IMR-90 (cell line): ENCODE measurements around the gene UACA. TPM values are rescaled to one million over a fixed set of nuclear protein-coding genes. Genes with fewer than 3 reads are reported as not detected.
A peak's percentile ranks its signal among the peaks of the same experiment; 100 is the strongest.

Experiments used
- ATAC-seq: fragments of 200-7000 bp; cut with Tn5 transposase; 2 replicates; pipeline ENCODE4 v1.9.1; 2020; ENCODE audit warnings: low read depth, mild to moderate bottlenecking, moderate library complexity
- BruUV-seq: library from RNA; stranded (reverse); fragments of 400-500 nt; replicated peaks from 2 replicates; lab custom pipeline; 2021; lab: Mats Ljungman, UMichigan
- CTCF ChIA-PET: fragments of 300-600 bp; formaldehyde crosslinking; extraction: SDS; loops from one replicate; lab custom pipeline; 2021; ENCODE audit warnings: antibody characterized with exemption; lab: Yijun Ruan, JAX
- POLR2A ChIA-PET: fragments of 300-600 bp; sonication (Branson Sonifier 250); formaldehyde crosslinking; loops from one replicate; lab custom pipeline; 2022; ENCODE audit warnings: antibody characterized with exemption; ENCODE audit not compliant: unreplicated experiment; lab: Charles Lee
- DNase-seq: peaks from one replicate; pipeline ENCODE4 v3.0.0; 2013
- H2AFZ ChIP-seq: replicated peaks from 2 replicates; pipeline ENCODE3; 2013; ENCODE audit warnings: low read length, mild to moderate bottlenecking; ENCODE audit not compliant: poor library complexity
- H2AK5ac ChIP-seq: 2 replicates; pipeline ENCODE4 v1.6.1; 2013; ENCODE audit warnings: low read depth, low read length, inconsistent platforms
- H2AK9ac ChIP-seq: replicated peaks from 2 replicates; pipeline ENCODE3; 2013; ENCODE audit warnings: mild to moderate bottlenecking, low read depth, low read length, moderate library complexity; ENCODE audit not compliant: poor library complexity
- H2BK120ac ChIP-seq: 2 replicates; pipeline ENCODE4 v1.6.1; 2013; ENCODE audit warnings: low read depth, low read length, inconsistent platforms
- H2BK15ac ChIP-seq: 3 replicates; pipeline ENCODE4 v1.6.1; 2013; ENCODE audit warnings: low read depth, low read length, inconsistent platforms
- H2BK20ac ChIP-seq: 2 replicates; pipeline ENCODE4 v1.6.1; 2013; ENCODE audit warnings: low read depth, mild to moderate bottlenecking, inconsistent platforms, low read length, moderate library complexity
- H2BK5ac ChIP-seq: 2 replicates; pipeline ENCODE4 v1.6.1; 2013; ENCODE audit warnings: mild to moderate bottlenecking, low read depth, low read length, inconsistent platforms; ENCODE audit not compliant: poor library complexity, severe bottlenecking
- H3K14ac ChIP-seq: replicated peaks from 2 replicates; pipeline ENCODE4 v1.6.1; 2013; ENCODE audit warnings: low read depth, low read length, inconsistent platforms
- H3K18ac ChIP-seq: 2 replicates; pipeline ENCODE4 v1.6.1; 2013; ENCODE audit warnings: low read depth, low read length, control low read depth
- H3K23ac ChIP-seq: 2 replicates; pipeline ENCODE4 v1.6.1; 2013; ENCODE audit warnings: low read depth, low read length, inconsistent platforms
- H3K27ac ChIP-seq: 2 replicates; pipeline ENCODE4 v1.5.1; 2013; ENCODE audit warnings: mild to moderate bottlenecking, control low read depth, low read length; ENCODE audit not compliant: insufficient read depth
- H3K27me3 ChIP-seq: 2 replicates; pipeline ENCODE4 v1.6.1; 2013; ENCODE audit warnings: low read length; ENCODE audit not compliant: control insufficient read depth, insufficient read depth
- H3K36me3 ChIP-seq: 2 replicates; pipeline ENCODE4 v1.6.1; 2013; ENCODE audit warnings: low read length, mixed read lengths; ENCODE audit not compliant: control insufficient read depth, insufficient read depth
- H3K4ac ChIP-seq: 2 replicates; pipeline ENCODE4 v1.6.1; 2013; ENCODE audit warnings: low read depth, low read length, inconsistent platforms
- H3K4me1 ChIP-seq: 2 replicates; pipeline ENCODE4 v1.6.1; 2013; ENCODE audit warnings: low read length, mixed read lengths; ENCODE audit not compliant: control insufficient read depth, insufficient read depth
- H3K4me2 ChIP-seq: 2 replicates; pipeline ENCODE4 v1.6.1; 2013; ENCODE audit warnings: low read depth, mild to moderate bottlenecking, control low read depth, low read length, moderate library complexity
- H3K4me3 ChIP-seq: 2 replicates; pipeline ENCODE4 v1.5.1; 2013; ENCODE audit warnings: low read depth, mild to moderate bottlenecking, control low read depth, low read length, moderate library complexity; ENCODE audit not compliant: insufficient read depth
- H3K56ac ChIP-seq: 2 replicates; pipeline ENCODE4 v1.6.1; 2013; ENCODE audit warnings: low read length, inconsistent platforms; ENCODE audit not compliant: insufficient read depth; ENCODE audit errors: extremely low read depth
- H3K79me1 ChIP-seq, 2 experiments: 2 replicates each; pipeline ENCODE4 v1.6.1; 2013; ENCODE audit warnings: low read length in 2 of 2, inconsistent platforms in 1 of 2, low read depth in 1 of 2
- H3K9ac ChIP-seq: 2 replicates; pipeline ENCODE4 v1.6.1; 2013; ENCODE audit warnings: low read depth, low read length, control low read depth
- H3K9me1 ChIP-seq: 2 replicates; pipeline ENCODE4 v1.6.1; 2013; ENCODE audit warnings: low read length, inconsistent platforms; ENCODE audit not compliant: insufficient read depth
- H3K9me3 ChIP-seq: 2 replicates; pipeline ENCODE4 v1.6.1; 2013; ENCODE audit warnings: low read length; ENCODE audit not compliant: control insufficient read depth, insufficient read depth
- H4K20me1 ChIP-seq: 2 replicates; pipeline ENCODE4 v1.6.1; 2013; ENCODE audit warnings: low read length, inconsistent platforms; ENCODE audit not compliant: insufficient read depth
- H4K5ac ChIP-seq: 2 replicates; pipeline ENCODE4 v1.6.1; 2013; ENCODE audit warnings: mild to moderate bottlenecking, low read depth, low read length, control low read depth
- H4K8ac ChIP-seq, 2 experiments: 2 replicates each; pipeline ENCODE4 v1.6.1; 2013; ENCODE audit warnings: low read depth in 2 of 2, low read length in 2 of 2, control low read depth in 1 of 2, inconsistent platforms in 1 of 2
- H4K91ac ChIP-seq: 2 replicates; pipeline ENCODE4 v1.6.1; 2013; ENCODE audit warnings: low read depth, low read length, inconsistent platforms; ENCODE audit not compliant: insufficient read depth
- BHLHE40 ChIP-seq: fragments of 150-350 bp; IDR thresholded peaks from 2 replicates; pipeline ENCODE4 v1.6.1; 2016; ENCODE audit warnings: mild to moderate bottlenecking, low read depth, low read length
- CEBPB ChIP-seq: IDR thresholded peaks from 2 replicates; pipeline ENCODE4 v1.6.1; 2012; ENCODE audit warnings: low read depth, low read length, improper control_type of control experiment
- CTCF ChIP-seq: conservative IDR thresholded peaks from 2 replicates; pipeline ENCODE4 v1.5.1; 2012; ENCODE audit warnings: mild to moderate bottlenecking, low read depth, low read length, improper control_type of control experiment
- ELK1 ChIP-seq: fragments of 150-350 bp; IDR thresholded peaks from 2 replicates; pipeline ENCODE4 v1.6.1; 2016; ENCODE audit warnings: low read depth, mild to moderate bottlenecking, low read length, moderate library complexity, borderline replicate concordance
- FOS ChIP-seq: fragments of 150-350 bp; IDR thresholded peaks from 2 replicates; pipeline ENCODE4 v1.6.1; 2016; ENCODE audit warnings: low read depth, low read length
- MAFK ChIP-seq: IDR thresholded peaks from 2 replicates; pipeline ENCODE4 v1.6.1; 2012; ENCODE audit warnings: low read depth, low read length, improper control_type of control experiment
- MAZ ChIP-seq: IDR thresholded peaks from 2 replicates; pipeline ENCODE4 v1.6.1; 2012; ENCODE audit warnings: low read depth, mild to moderate bottlenecking, low read length, improper control_type of control experiment, moderate library complexity, borderline replicate concordance
- MXI1 ChIP-seq: IDR thresholded peaks from 2 replicates; pipeline ENCODE4 v1.6.1; 2012; ENCODE audit warnings: low read depth, mild to moderate bottlenecking, low read length, moderate library complexity, borderline replicate concordance
- NFE2L2 ChIP-seq: fragments of 150-350 bp; IDR thresholded peaks from 2 replicates; pipeline ENCODE4 v1.6.1; 2016; ENCODE audit warnings: low read depth, mild to moderate bottlenecking, low read length
- POLR2A ChIP-seq: IDR thresholded peaks from 2 replicates; pipeline ENCODE4 v1.6.1; 2012; ENCODE audit warnings: mild to moderate bottlenecking, low read depth, low read length
- RCOR1 ChIP-seq: IDR thresholded peaks from 2 replicates; pipeline ENCODE4 v1.6.1; 2012; ENCODE audit warnings: mild to moderate bottlenecking, low read length, improper control_type of control experiment; ENCODE audit not compliant: insufficient replicate concordance
- RFX5 ChIP-seq: IDR thresholded peaks from 2 replicates; pipeline ENCODE4 v1.8.0; 2012; ENCODE audit warnings: low read depth, mild to moderate bottlenecking, low read length, moderate library complexity
- SMC3 ChIP-seq: fragments of 150-350 bp; IDR thresholded peaks from 2 replicates; pipeline ENCODE4 v1.6.1; 2016; ENCODE audit warnings: low read depth, mild to moderate bottlenecking, antibody characterized with exemption, low read length, moderate library complexity
- USF2 ChIP-seq: fragments of 150-350 bp; IDR thresholded peaks from 2 replicates; pipeline ENCODE4 v1.6.1; 2017; ENCODE audit warnings: mild to moderate bottlenecking, antibody characterized with exemption, low read length, low read depth
- WGBS, 2 experiments: methylation state at CpG; one replicate each; pipeline versions ENCODE4 v1.1.5 to v1.1.7; 2013; ENCODE audit warnings: missing lambda C conversion rate in 2 of 2; ENCODE audit not compliant: insufficient read length in 1 of 2; ENCODE audit errors: extremely low coverage in 2 of 2; 5-methylcytosine and 5-hydroxymethylcytosine counted together
- dilution Hi-C: fragments of 300-500 bp; cut with HindIII; formaldehyde crosslinking; loops from one replicate; pipeline ENCODE4 v1.14.3; 2018; ENCODE audit warnings: low sequenced_read_pairs; ENCODE audit not compliant: unreplicated experiment
- in situ Hi-C: fragments of 300-500 bp; cut with MboI; formaldehyde crosslinking; loops from 3 replicates; pipeline ENCODE4 v1.14.3; 2019; ENCODE audit warnings: low sequenced_read_pairs, inconsistent platforms, mixed read lengths
- intact Hi-C: fragments of 100-400 bp; cut with micrococcal nuclease; formaldehyde crosslinking; loops from 2 replicates; pipeline ENCODE4 v1.10.0; 2022
- polyA plus RNA-seq, 3 experiments: library from polyadenylated mRNA; depleted of rRNA; stranded (reverse); fragments of >200 nt; gene quantifications; 2 replicates each; pipeline ENCODE4 v1.2.3, GENCODE V29; 2012; ENCODE audit warnings: low replicate concordance in 1 of 3
- total RNA-seq: library from RNA; depleted of rRNA; stranded (reverse); fragments of >200 nt; gene quantifications from 2 replicates; pipeline ENCODE4 v1.2.3, GENCODE V29; 2012

UACA gene
- total and polyA plus RNA-seq, 2 of the 4 experiments (the other 2 are of a cell fraction), result 156 to 507 TPM

GRCh38 chr15:70762469-70763119, 764 bp downstream of the UACA start:
- H3K9ac ChIP-seq, result peak overlapping the region; percentile 70
- intact Hi-C loops (loop anchor here (1.0 to 5.0 kb wide), 3 partner anchors 38 to 115 kb away; no protein-coding TSS in a partner anchor), in situ Hi-C loops (no loop called here), dilution Hi-C loops (no loop called here)
- peak overlapping the region; percentile 98 for H3K14ac ChIP-seq
- no TSS peak for BruUV-seq
- H4K5ac ChIP-seq, result peak overlapping the region; percentile 61
- ATAC-seq, result peak; percentile 2; the same call in 1 of the 2 replicates
- peaks cover 7% of the 10 kb centered on the region for H3K4me1 ChIP-seq
- peak overlapping the region; percentile 64; the same call in 1 of the 2 replicates for H3K18ac ChIP-seq
- peak overlapping the region; percentile 84; the same call in 2 of the 3 replicates for H2BK15ac ChIP-seq
- H3K27ac ChIP-seq, result peak overlapping the region; percentile 90
- H3K4me2 ChIP-seq, result peak overlapping the region; percentile 88
- peak overlapping the region; percentile 86 for H3K4me3 ChIP-seq
- peak; percentile 75 for DNase-seq
- H2AFZ ChIP-seq, result peak overlapping the region; percentile 93
- H3K9me1 ChIP-seq, result 0 out of 2 replicates have a peak, but pooled peaks cover 4% of the 10 kb centered on the region
- peak overlapping the region; percentile 97 for H3K23ac ChIP-seq
- peak overlapping the region; percentile 84 for H3K56ac ChIP-seq
- H4K91ac ChIP-seq, result peak overlapping the region; percentile 90
- H3K4ac ChIP-seq, result peak overlapping the region; percentile 99
- peak overlapping the region; percentile 96 for H2AK5ac ChIP-seq
- no peaks in the 10 kb centered on the region for H3K36me3 ChIP-seq
- H2AK9ac ChIP-seq, result peak overlapping the region; percentile 98
- no peaks in the 10 kb centered on the region for H3K27me3 ChIP-seq
- peaks cover 5 to 22% of the 10 kb centered on the region in 2 experiments for H3K79me1 ChIP-seq
- CTCF ChIA-PET, result no interaction called here
- peak overlapping the region; percentile 69; the same call in 1 of the 2 replicates for H2BK20ac ChIP-seq
- peak overlapping the region; percentile 90 for H2BK120ac ChIP-seq
- no peaks in the 10 kb centered on the region for H3K9me3 ChIP-seq
- WGBS, 2 experiments, result 0% methylated on average over 25 of the region's 45 CpGs; no CpG with 5 or more reads in 1 of the 2 experiments
- H4K20me1 ChIP-seq, result peaks cover 4% of the 10 kb centered on the region
- peak overlapping the region; percentile 92 for H2BK5ac ChIP-seq
- POLR2A ChIA-PET, result interaction anchor here (1.7 kb wide), 1 partner anchor 37 kb away, joined by 5 read pairs; no protein-coding TSS in a partner anchor
- peak overlapping the region; percentile 70 to 92 for H4K8ac ChIP-seq
- TF ChIP-seq CTCF (no peak), MAZ (no peak; the same call in 1 of the 2 replicates), BHLHE40 (no peak), FOS (no peak), RCOR1 (peak; percentile 23), MAFK (no peak), POLR2A (peak; percentile 66), USF2 (no peak), CEBPB (peak; percentile 78), SMC3 (0 out of 2 replicates have a peak, but pooled peaks have one; percentile 11), NFE2L2 (no peak), MXI1 (no peak; the same call in 1 of the 2 replicates), ELK1 (no peak), RFX5 (no peak)
